AG04450 (cell line): Measurements from ENCODE around the gene CMTM7. TPM values are rescaled to one million over a fixed set of nuclear protein-coding genes. Genes with fewer than 3 reads are reported as not detected.
"Not testable (repeated sequence)": the region's sequence is repeated elsewhere in the genome, so short reads cannot be mapped to it uniquely, and the experiment has no call there.

Experiments used
- CTCF ChIA-PET: fragments of 300-600, 350-600 bp; formaldehyde crosslinking; extraction: SDS; loops from one replicate; lab custom pipeline; 2022; ENCODE audit warnings: antibody characterized with exemption, inconsistent platforms; lab: Charles Lee
- POLR2A ChIA-PET: fragments of 350-600 bp; formaldehyde crosslinking; extraction: SDS; loops from one replicate; lab custom pipeline; 2021; ENCODE audit warnings: antibody characterized with exemption, inconsistent platforms; lab: Yijun Ruan, JAX
- DNase-seq: peaks from one replicate; pipeline ENCODE4 v3.0.0-alpha.2; 2011; ENCODE audit warnings: low read depth, low spot score
- H3K27ac ChIP-seq: one replicate; pipeline ENCODE4 v1.5.1; 2012; ENCODE audit warnings: low read depth, low read length, control low read depth
- H3K27me3 ChIP-seq: one replicate; pipeline ENCODE4 v1.6.0; 2012; ENCODE audit warnings: low read length; ENCODE audit not compliant: control insufficient read depth, insufficient read depth
- H3K4me3 ChIP-seq: 2 replicates; pipeline ENCODE4 v1.5.1; 2011; ENCODE audit warnings: mild to moderate bottlenecking, low read depth, low read length, control low read depth
- H3K9me3 ChIP-seq: 2 replicates; pipeline ENCODE4 v1.5.1; 2012; ENCODE audit warnings: low read length; ENCODE audit not compliant: control insufficient read depth, insufficient read depth
- CTCF ChIP-seq: IDR thresholded peaks from 2 replicates; pipeline ENCODE4 v1.5.1; 2011; ENCODE audit warnings: low read depth, low read length, control low read depth, inconsistent platforms
- polyA plus RNA-seq: library from polyadenylated mRNA; depleted of rRNA; stranded (reverse); fragments of >200 nt; gene quantifications from 2 replicates; pipeline ENCODE4 v1.2.3, GENCODE V29; 2011

Gene CMTM7
- polyA plus RNA-seq, 1 experiment: 17.3 TPM

GRCh38 chr3:32459450-32459849 lies 67.8 kb downstream of the CMTM7 start:
- Histone ChIP-seq H3K4me3 (no peak overlapping the region), H3K9me3 (no peaks in the 10 kb centered on the region; the same call in 1 of the 2 replicates), H3K27ac (no peak overlapping the region), H3K27me3 (no peaks in the 10 kb centered on the region)
- no peak for TF ChIP-seq CTCF
- no peak for DNase-seq
- ChIA-PET POLR2A (no interaction called here), CTCF (interaction anchor here (0.9 kb wide), 1 partner anchor 8 kb away, joined by 3 read pairs; no protein-coding TSS in a partner anchor)

GRCh38 chr3:32460031-32460749 lies 68.5 kb downstream of the CMTM7 start:
- POLR2A ChIA-PET: no interaction called here

GRCh38 chr3:32460817-32461496 lies 69.3 kb downstream of the CMTM7 start:
- CTCF ChIA-PET, DNase-seq, H3K27me3 ChIP-seq, POLR2A ChIA-PET, H3K27ac ChIP-seq, H3K4me3 ChIP-seq, H3K9me3 ChIP-seq: not testable (repeated sequence)

More at GRCh38 chr3:32460031-32460749, 68.5 kb downstream of the CMTM7 start:
- Histone ChIP-seq H3K9me3 (no peaks in the 10 kb centered on the region; the same call in 1 of the 2 replicates), H3K27me3 (no peaks in the 10 kb centered on the region), H3K27ac (no peak overlapping the region), H3K4me3 (no peak overlapping the region)
- TF ChIP-seq CTCF: no peak
- CTCF ChIA-PET: no interaction called here
- DNase-seq: no peak

GRCh38 chr3:32462191-32462986 lies 70.7 kb downstream of the CMTM7 start:
- H3K4me3 ChIP-seq, POLR2A ChIA-PET, H3K9me3 ChIP-seq, H3K27ac ChIP-seq, DNase-seq, H3K27me3 ChIP-seq: not testable (repeated sequence)
- CTCF ChIA-PET: interaction anchor here (1.0 kb wide), 1 partner anchor 88 kb away, joined by 3 read pairs; no protein-coding TSS in a partner anchor

- H3K4me3 ChIP-seq, DNase-seq, H3K27me3 ChIP-seq, H3K27ac ChIP-seq, POLR2A ChIA-PET, H3K9me3 ChIP-seq: not testable (repeated sequence)
- CTCF ChIA-PET: interaction anchor here (1.0 kb wide), 1 partner anchor 89 kb away, joined by 3 read pairs; no protein-coding TSS in a partner anchor
These were observed 71.8 kb downstream of the CMTM7 start for GRCh38 chr3:32463415-32463814.

- POLR2A ChIA-PET, H3K27ac ChIP-seq, H3K9me3 ChIP-seq, H3K4me3 ChIP-seq, CTCF ChIA-PET, H3K27me3 ChIP-seq, DNase-seq: not testable (repeated sequence)
These were observed 73.1 kb downstream of the CMTM7 start for GRCh38 chr3:32464726-32465125.

- H3K9me3 ChIP-seq, DNase-seq, H3K4me3 ChIP-seq, POLR2A ChIA-PET, H3K27ac ChIP-seq, H3K27me3 ChIP-seq: not testable (repeated sequence)
- CTCF ChIA-PET: interaction anchor here (0.7 to 5.2 kb wide), 17 partner anchors 11 to 162 kb away, joined by 3 to 96 read pairs (median 8); partner anchors contain the start of gene CMTM7
These were observed 75.2 kb downstream of the CMTM7 start for GRCh38 chr3:32466808-32467207.
